ENCODE data around the gene COL2A1.

The COL2A1 gene

GRCh38 chr12:47986832-47987231 is 17.4 kb downstream of the COL2A1 start:
- Histone ChIP-seq H3K36me3 (replicated peaks) (peaks cover 91% of the 10 kb centered on the region), H3K4me3 (no peak overlapping the region), H3K27me3 (ENCODE audit: low read depth) (no peaks in the 10 kb centered on the region), H3K4me1 (peaks cover 3% of the 10 kb centered on the region; the same call in 1 of the 2 replicates), H3K9me3 (no peaks in the 10 kb centered on the region)
- in situ Hi-C loops (cut with MboI; ENCODE audit: low sequenced_read_pairs) = no loop called here
- DNase-seq (ENCODE audit: low spot score in 2 of 2) = no peak

- Histone ChIP-seq H3K4me1 (peaks cover 3% of the 10 kb centered on the region; the same call in 1 of the 2 replicates), H3K4me3 (no peak overlapping the region), H3K36me3 (replicated peaks) (peaks cover 91% of the 10 kb centered on the region), H3K27me3 (ENCODE audit: low read depth) (no peaks in the 10 kb centered on the region), H3K9me3 (no peaks in the 10 kb centered on the region)
- in situ Hi-C loops (cut with MboI; ENCODE audit: low sequenced_read_pairs) = no loop called here
- no peak for DNase-seq (ENCODE audit: low spot score in 2 of 2)
These were observed 18.0 kb downstream of the COL2A1 start for GRCh38 chr12:47986291-47986660.

GRCh38 chr12:47985596-47986290 is 18.5 kb downstream of the COL2A1 start:
- DNase-seq (ENCODE audit: low spot score in 2 of 2) = no peak
- in situ Hi-C loops (cut with MboI; ENCODE audit: low sequenced_read_pairs) = no loop called here
- Histone ChIP-seq H3K36me3 (replicated peaks) (peaks cover 93% of the 10 kb centered on the region), H3K4me3 (no peak overlapping the region), H3K27me3 (ENCODE audit: low read depth) (no peaks in the 10 kb centered on the region), H3K4me1 (peaks cover 3% of the 10 kb centered on the region; the same call in 1 of the 2 replicates), H3K9me3 (no peaks in the 10 kb centered on the region)

GRCh38 chr12:47984331-47984801 is 19.9 kb downstream of the COL2A1 start:
- in situ Hi-C loops (cut with MboI; ENCODE audit: low sequenced_read_pairs) = no loop called here
- H3K4me3 ChIP-seq = no peak overlapping the region
- no peaks in the 10 kb centered on the region for H3K9me3 ChIP-seq
- H3K4me1 ChIP-seq = peaks cover 3% of the 10 kb centered on the region; the same call in 1 of the 2 replicates
- no peaks in the 10 kb centered on the region for H3K27me3 ChIP-seq (ENCODE audit: low read depth)
- peaks cover 95% of the 10 kb centered on the region for H3K36me3 ChIP-seq (replicated peaks)
- DNase-seq (ENCODE audit: low spot score in 2 of 2) = no peak

- Histone ChIP-seq H3K9me3 (no peaks in the 10 kb centered on the region), H3K4me1 (peaks cover under 1% of the 10 kb centered on the region; the same call in 1 of the 2 replicates), H3K4me3 (no peak overlapping the region), H3K36me3 (replicated peaks) (peaks cover 95% of the 10 kb centered on the region), H3K27me3 (ENCODE audit: low read depth) (no peaks in the 10 kb centered on the region)
- in situ Hi-C loops (cut with MboI; ENCODE audit: low sequenced_read_pairs) = no loop called here
- DNase-seq (ENCODE audit: low spot score in 2 of 2) = no peak
These were observed 20.6 kb downstream of the COL2A1 start for GRCh38 chr12:47983541-47984115.

GRCh38 chr12:47982770-47983169 is 21.5 kb downstream of the COL2A1 start:
- no peak overlapping the region for H3K4me3 ChIP-seq
- peaks cover 95% of the 10 kb centered on the region for H3K36me3 ChIP-seq (replicated peaks)
- H3K27me3 ChIP-seq (ENCODE audit: low read depth) = no peaks in the 10 kb centered on the region
- DNase-seq (ENCODE audit: low spot score in 2 of 2) = no peak
- in situ Hi-C loops (cut with MboI; ENCODE audit: low sequenced_read_pairs) = no loop called here
- no peaks in the 10 kb centered on the region for H3K4me1 ChIP-seq
- no peaks in the 10 kb centered on the region for H3K9me3 ChIP-seq

GRCh38 chr12:47982311-47982710 is 22.0 kb downstream of the COL2A1 start:
- no peaks in the 10 kb centered on the region for H3K27me3 ChIP-seq (ENCODE audit: low read depth)
- in situ Hi-C loops (cut with MboI; ENCODE audit: low sequenced_read_pairs) = no loop called here
- DNase-seq (ENCODE audit: low spot score in 2 of 2) = no peak

GRCh38 chr12:47981496-47982260 is 22.6 kb downstream of the COL2A1 start:
- Histone ChIP-seq H3K27me3 (ENCODE audit: low read depth) (no peaks in the 10 kb centered on the region), H3K4me3 (no peak overlapping the region), H3K36me3 (replicated peaks) (peaks cover 95% of the 10 kb centered on the region), H3K9me3 (no peaks in the 10 kb centered on the region), H3K4me1 (no peaks in the 10 kb centered on the region)
- in situ Hi-C loops (cut with MboI; ENCODE audit: low sequenced_read_pairs) = no loop called here
- no peak for DNase-seq (ENCODE audit: low spot score in 2 of 2)

More at GRCh38 chr12:47982311-47982710, 22.0 kb downstream of the COL2A1 start:
- Histone ChIP-seq H3K4me1 (no peaks in the 10 kb centered on the region), H3K4me3 (no peak overlapping the region), H3K9me3 (no peaks in the 10 kb centered on the region), H3K36me3 (replicated peaks) (peaks cover 95% of the 10 kb centered on the region)

- Histone ChIP-seq H3K4me3 (no peak overlapping the region), H3K27me3 (ENCODE audit: low read depth) (no peaks in the 10 kb centered on the region), H3K9me3 (no peaks in the 10 kb centered on the region), H3K4me1 (no peaks in the 10 kb centered on the region), H3K36me3 (replicated peaks) (peaks cover 95% of the 10 kb centered on the region)
- in situ Hi-C loops (cut with MboI; ENCODE audit: low sequenced_read_pairs) = no loop called here
- no peak for DNase-seq (ENCODE audit: low spot score in 2 of 2)
These were observed 23.3 kb downstream of the COL2A1 start for GRCh38 chr12:47980779-47981495.

- Histone ChIP-seq H3K4me1 (no peaks in the 10 kb centered on the region), H3K36me3 (replicated peaks) (peaks cover 95% of the 10 kb centered on the region), H3K9me3 (no peaks in the 10 kb centered on the region), H3K27me3 (ENCODE audit: low read depth) (no peaks in the 10 kb centered on the region), H3K4me3 (no peak overlapping the region)
- in situ Hi-C loops (cut with MboI; ENCODE audit: low sequenced_read_pairs) = no loop called here
- no peak for DNase-seq (ENCODE audit: low spot score in 2 of 2)
These were observed 24.1 kb downstream of the COL2A1 start for GRCh38 chr12:47980197-47980596.

GRCh38 chr12:47979686-47980085 is 24.6 kb downstream of the COL2A1 start:
- no peaks in the 10 kb centered on the region for H3K4me1 ChIP-seq
- DNase-seq (ENCODE audit: low spot score in 2 of 2) = no peak
- in situ Hi-C loops (cut with MboI; ENCODE audit: low sequenced_read_pairs) = no loop called here
- H3K4me3 ChIP-seq = no peak overlapping the region
- no peaks in the 10 kb centered on the region for H3K9me3 ChIP-seq
- H3K27me3 ChIP-seq (ENCODE audit: low read depth) = no peaks in the 10 kb centered on the region
- peaks cover 95% of the 10 kb centered on the region for H3K36me3 ChIP-seq (replicated peaks)

GRCh38 chr12:47979166-47979565 is 25.1 kb downstream of the COL2A1 start:
- no peak for DNase-seq (ENCODE audit: low spot score in 2 of 2)
- no peak overlapping the region for H3K4me3 ChIP-seq
- peaks cover 95% of the 10 kb centered on the region for H3K36me3 ChIP-seq (replicated peaks)
- no peaks in the 10 kb centered on the region for H3K4me1 ChIP-seq
- no peaks in the 10 kb centered on the region for H3K9me3 ChIP-seq
- H3K27me3 ChIP-seq (ENCODE audit: low read depth) = no peaks in the 10 kb centered on the region
- in situ Hi-C loops (cut with MboI; ENCODE audit: low sequenced_read_pairs) = no loop called here

GRCh38 chr12:47978598-47978873 is 25.7 kb downstream of the COL2A1 start:
- Histone ChIP-seq H3K27me3 (ENCODE audit: low read depth) (no peaks in the 10 kb centered on the region), H3K4me3 (no peak overlapping the region), H3K9me3 (no peaks in the 10 kb centered on the region), H3K36me3 (replicated peaks) (peaks cover 97% of the 10 kb centered on the region), H3K4me1 (no peaks in the 10 kb centered on the region)
- DNase-seq (ENCODE audit: low spot score in 2 of 2) = no peak
- in situ Hi-C loops (cut with MboI; ENCODE audit: low sequenced_read_pairs) = no loop called here
